ENCODE results near the gene BAIAP2L2. TPM values are rescaled to one million over a fixed set of nuclear protein-coding genes. Genes with fewer than 3 reads are reported as not detected.
"Not testable (repeated sequence)": the region's sequence is repeated elsewhere in the genome, so short reads cannot be mapped to it uniquely, and the experiment has no call there.

The BAIAP2L2 gene
- total and polyA plus RNA-seq, 2 of the 4 experiments (the other 2 are of a cell fraction): 0.18 to 0.46 TPM

DNA sequence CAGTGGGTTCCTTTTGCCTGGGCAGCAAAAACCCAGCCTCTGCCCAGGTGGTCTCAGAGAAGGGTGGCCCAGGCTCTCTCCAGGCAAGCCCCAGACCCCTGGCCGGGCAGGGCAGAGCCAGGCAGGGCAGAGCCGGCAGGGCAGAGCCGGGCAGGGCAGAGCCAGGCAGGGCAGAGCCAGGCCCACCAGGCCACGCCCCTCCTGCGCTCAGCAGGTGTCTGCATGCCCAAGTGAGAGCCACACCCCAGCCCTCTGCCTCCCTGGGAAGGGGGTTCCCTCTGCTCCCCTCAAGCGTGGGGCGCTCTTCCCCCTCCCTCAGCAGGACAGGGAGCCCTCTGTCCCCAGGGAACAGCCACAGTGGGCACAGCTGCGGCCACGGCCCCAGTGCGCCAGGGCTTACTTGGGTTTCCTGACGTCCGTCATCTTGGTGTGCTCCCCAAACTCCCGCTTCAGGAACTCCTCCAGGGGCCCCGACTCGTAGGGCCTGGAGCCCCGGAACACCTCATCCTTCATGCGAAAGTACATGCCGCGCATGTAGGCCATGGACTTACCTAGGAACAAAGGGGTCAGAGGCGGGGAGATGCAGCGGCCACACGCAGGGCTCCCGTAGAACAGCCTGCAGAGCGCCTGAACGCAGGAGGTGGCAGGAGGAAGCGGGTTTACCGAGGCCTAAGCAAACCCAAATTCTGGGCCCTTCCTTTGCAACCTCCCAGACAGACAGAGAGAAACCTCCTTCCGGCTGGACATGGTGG, 10.1 kb upstream of the BAIAP2L2 start:
- Histone ChIP-seq H3K4me1 (ENCODE audit: control insufficient read depth, insufficient read depth, low read length) (no peaks in the 10 kb centered on the region), H2BK5ac (ENCODE audit: low read depth, low read length, poor library complexity, severe bottlenecking) (no peak overlapping the region), H2BK20ac (ENCODE audit: low read depth, low read length) (no peak overlapping the region), H3K9me1 (ENCODE audit: insufficient read depth, low read length) (peaks cover 4% of the 10 kb centered on the region), H4K91ac (ENCODE audit: insufficient read depth, low read depth, low read length) (no peak overlapping the region), H3K27me3 (ENCODE audit: control insufficient read depth, insufficient read depth, low read length) (peaks cover 3% of the 10 kb centered on the region; the same call in 1 of the 2 replicates), H3K79me1 (ENCODE audit: low read depth in 1 of 2, low read length in 2 of 2) (no peaks in the 10 kb centered on the region), H3K4me2 (ENCODE audit: low read depth, low read length) (no peak overlapping the region), H4K5ac (ENCODE audit: low read depth, low read length) (no peak overlapping the region), H3K56ac (ENCODE audit: extremely low read depth, insufficient read depth, low read length) (no peak overlapping the region), H2BK120ac (ENCODE audit: low read depth, low read length) (no peak overlapping the region), H3K18ac (ENCODE audit: low read depth, low read length) (no peak overlapping the region), H2BK15ac (ENCODE audit: low read depth, low read length) (no peak overlapping the region), H4K8ac (ENCODE audit: low read depth in 2 of 2, low read length in 2 of 2) (no peak overlapping the region), H3K14ac (replicated peaks; ENCODE audit: low read depth, low read length) (no peak overlapping the region), H2AK5ac (ENCODE audit: low read depth, low read length) (no peak overlapping the region), H3K4ac (ENCODE audit: low read depth, low read length) (no peak overlapping the region), H3K23ac (ENCODE audit: low read depth, low read length) (no peak overlapping the region), H2AK9ac (replicated peaks; ENCODE audit: low read depth, low read length, poor library complexity) (no peak overlapping the region), H4K20me1 (ENCODE audit: insufficient read depth, low read length) (no peaks in the 10 kb centered on the region), H2AFZ (replicated peaks; ENCODE audit: low read length, poor library complexity) (no peak overlapping the region), H3K9me3 (ENCODE audit: control insufficient read depth, insufficient read depth, low read length) (no peaks in the 10 kb centered on the region), H3K9ac (ENCODE audit: low read depth, low read length) (no peak overlapping the region), H3K4me3 (ENCODE audit: insufficient read depth, low read depth, low read length) (no peak overlapping the region), H3K36me3 (ENCODE audit: control insufficient read depth, insufficient read depth, low read length) (no peaks in the 10 kb centered on the region), H3K27ac (ENCODE audit: insufficient read depth, low read length) (no peak overlapping the region)
- 83% methylated on average over 11 of the region's 28 CpGs; no CpG with 5 or more reads in 1 of the 2 experiments for WGBS, 2 experiments (ENCODE audit: extremely low coverage in 2 of 2, insufficient read length in 1 of 2)
- no peak for ATAC-seq (ENCODE audit: low read depth)
- no peak for TF ChIP-seq FOS (IDR thresholded peaks at IDR 0.05; ENCODE audit: low read depth, low read length)
- BruUV-seq (replicated peaks): no TSS peak
- ChIA-PET POLR2A (ENCODE audit: unreplicated experiment) (no interaction called here), CTCF (no interaction called here)
- in situ Hi-C loops (cut with MboI; ENCODE audit: low sequenced_read_pairs) (no loop called here), dilution Hi-C loops (cut with HindIII; ENCODE audit: low sequenced_read_pairs, unreplicated experiment) (no loop called here), intact Hi-C loops (cut with micrococcal nuclease) (no loop called here)
- DNase-seq: no peak

DNA sequence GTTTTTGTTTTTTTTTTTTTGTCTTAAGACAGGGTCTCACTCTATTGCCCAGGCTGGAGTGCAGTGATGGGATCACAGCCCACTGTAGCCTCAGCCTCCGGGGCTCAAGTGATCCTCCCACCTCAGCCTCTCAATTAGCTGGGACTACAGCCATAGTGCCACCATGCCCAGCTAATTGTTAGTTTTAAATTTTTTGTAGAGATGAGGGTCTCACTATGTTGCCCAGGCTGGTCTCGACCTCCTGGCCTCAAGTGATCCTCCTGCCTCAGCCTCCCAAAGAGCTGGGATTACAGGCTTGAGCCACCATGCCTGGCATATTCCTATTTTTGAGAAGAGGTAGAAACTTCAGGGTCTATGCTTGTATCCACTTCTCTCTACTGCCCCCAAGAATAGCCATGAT, 8.3 kb upstream of the BAIAP2L2 start:
- H4K5ac ChIP-seq (ENCODE audit: low read depth, low read length); H3K27me3 ChIP-seq (ENCODE audit: control insufficient read depth, insufficient read depth, low read length); H3K4ac ChIP-seq (ENCODE audit: low read depth, low read length); H3K56ac ChIP-seq (ENCODE audit: extremely low read depth, insufficient read depth, low read length); in situ Hi-C loops (cut with MboI; ENCODE audit: low sequenced_read_pairs); H3K18ac ChIP-seq (ENCODE audit: low read depth, low read length); H4K8ac ChIP-seq (ENCODE audit: low read depth in 2 of 2, low read length in 2 of 2); H2AK9ac ChIP-seq (replicated peaks; ENCODE audit: low read depth, low read length, poor library complexity); H3K9ac ChIP-seq (ENCODE audit: low read depth, low read length); H3K36me3 ChIP-seq (ENCODE audit: control insufficient read depth, insufficient read depth, low read length); H3K4me2 ChIP-seq (ENCODE audit: low read depth, low read length); H2BK5ac ChIP-seq (ENCODE audit: low read depth, low read length, poor library complexity, severe bottlenecking); H2AFZ ChIP-seq (replicated peaks; ENCODE audit: low read length, poor library complexity); H2BK15ac ChIP-seq (ENCODE audit: low read depth, low read length); H3K23ac ChIP-seq (ENCODE audit: low read depth, low read length); H3K27ac ChIP-seq (ENCODE audit: insufficient read depth, low read length); BruUV-seq (replicated peaks); intact Hi-C loops (cut with micrococcal nuclease); H2BK120ac ChIP-seq (ENCODE audit: low read depth, low read length); H4K20me1 ChIP-seq (ENCODE audit: insufficient read depth, low read length); POLR2A ChIA-PET (ENCODE audit: unreplicated experiment); DNase-seq; H2BK20ac ChIP-seq (ENCODE audit: low read depth, low read length); H3K79me1 ChIP-seq (ENCODE audit: low read depth in 1 of 2, low read length in 2 of 2); H2AK5ac ChIP-seq (ENCODE audit: low read depth, low read length); H3K4me3 ChIP-seq (ENCODE audit: insufficient read depth, low read depth, low read length); dilution Hi-C loops (cut with HindIII; ENCODE audit: low sequenced_read_pairs, unreplicated experiment); H3K9me1 ChIP-seq (ENCODE audit: insufficient read depth, low read length); H4K91ac ChIP-seq (ENCODE audit: insufficient read depth, low read depth, low read length); ATAC-seq (ENCODE audit: low read depth); H3K9me3 ChIP-seq (ENCODE audit: control insufficient read depth, insufficient read depth, low read length); CTCF ChIA-PET; H3K4me1 ChIP-seq (ENCODE audit: control insufficient read depth, insufficient read depth, low read length); H3K14ac ChIP-seq (replicated peaks; ENCODE audit: low read depth, low read length): not testable (repeated sequence)
- no CpG with 5 or more reads among the region's 2 CpGs for WGBS, 2 experiments (ENCODE audit: extremely low coverage in 2 of 2, insufficient read length in 1 of 2)

All from IMR-90 (cell line).